ENCODE data around the gene CHAT. TPM values are rescaled to one million over a fixed set of nuclear protein-coding genes. Genes with fewer than 3 reads are reported as not detected.

CHAT gene
- total RNA-seq, 1 donor from 2014 or later = not detected

DNA sequence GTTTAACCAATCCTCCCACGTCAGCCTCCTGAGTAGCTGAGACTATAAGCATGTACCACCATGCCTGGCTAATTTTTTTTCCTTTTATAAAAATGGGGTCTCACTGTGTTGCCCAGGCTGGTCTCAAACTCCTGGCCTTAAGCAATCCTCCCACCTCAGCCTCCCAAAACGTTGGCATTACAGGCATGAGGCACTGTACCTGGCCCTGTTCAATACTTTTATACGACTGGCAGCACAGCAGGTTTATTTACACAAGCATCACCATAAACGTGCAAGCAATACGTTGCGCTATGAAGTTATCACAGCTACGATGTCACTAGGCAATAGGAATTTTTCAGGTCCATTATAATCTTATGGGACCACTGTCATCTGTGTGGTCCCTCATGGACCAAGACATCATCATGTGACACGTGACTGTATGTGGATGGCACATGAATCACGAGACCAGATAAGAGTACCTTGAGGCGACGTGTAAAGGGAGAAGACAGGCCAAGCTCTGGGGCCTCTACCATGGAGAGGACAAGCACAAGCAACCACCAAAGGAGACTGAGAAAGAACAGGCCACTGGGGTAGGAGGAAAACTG lies 38.3 kb upstream of the CHAT start:
- DNase-seq (ENCODE audit: low read depth) = no peak
- TF ChIP-seq, protein P1, sequence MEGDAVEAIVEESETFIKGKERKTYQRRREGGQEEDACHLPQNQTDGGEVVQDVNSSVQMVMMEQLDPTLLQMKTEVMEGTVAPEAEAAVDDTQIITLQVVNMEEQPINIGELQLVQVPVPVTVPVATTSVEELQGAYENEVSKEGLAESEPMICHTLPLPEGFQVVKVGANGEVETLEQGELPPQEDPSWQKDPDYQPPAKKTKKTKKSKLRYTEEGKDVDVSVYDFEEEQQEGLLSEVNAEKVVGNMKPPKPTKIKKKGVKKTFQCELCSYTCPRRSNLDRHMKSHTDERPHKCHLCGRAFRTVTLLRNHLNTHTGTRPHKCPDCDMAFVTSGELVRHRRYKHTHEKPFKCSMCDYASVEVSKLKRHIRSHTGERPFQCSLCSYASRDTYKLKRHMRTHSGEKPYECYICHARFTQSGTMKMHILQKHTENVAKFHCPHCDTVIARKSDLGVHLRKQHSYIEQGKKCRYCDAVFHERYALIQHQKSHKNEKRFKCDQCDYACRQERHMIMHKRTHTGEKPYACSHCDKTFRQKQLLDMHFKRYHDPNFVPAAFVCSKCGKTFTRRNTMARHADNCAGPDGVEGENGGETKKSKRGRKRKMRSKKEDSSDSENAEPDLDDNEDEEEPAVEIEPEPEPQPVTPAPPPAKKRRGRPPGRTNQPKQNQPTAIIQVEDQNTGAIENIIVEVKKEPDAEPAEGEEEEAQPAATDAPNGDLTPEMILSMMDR (conservative IDR thresholded peaks at IDR 0.05; ENCODE audit: low read depth, low read length) = no peak
- no peak overlapping the region for H3K4me3 ChIP-seq (ENCODE audit: low read depth, low read length)

DNA sequence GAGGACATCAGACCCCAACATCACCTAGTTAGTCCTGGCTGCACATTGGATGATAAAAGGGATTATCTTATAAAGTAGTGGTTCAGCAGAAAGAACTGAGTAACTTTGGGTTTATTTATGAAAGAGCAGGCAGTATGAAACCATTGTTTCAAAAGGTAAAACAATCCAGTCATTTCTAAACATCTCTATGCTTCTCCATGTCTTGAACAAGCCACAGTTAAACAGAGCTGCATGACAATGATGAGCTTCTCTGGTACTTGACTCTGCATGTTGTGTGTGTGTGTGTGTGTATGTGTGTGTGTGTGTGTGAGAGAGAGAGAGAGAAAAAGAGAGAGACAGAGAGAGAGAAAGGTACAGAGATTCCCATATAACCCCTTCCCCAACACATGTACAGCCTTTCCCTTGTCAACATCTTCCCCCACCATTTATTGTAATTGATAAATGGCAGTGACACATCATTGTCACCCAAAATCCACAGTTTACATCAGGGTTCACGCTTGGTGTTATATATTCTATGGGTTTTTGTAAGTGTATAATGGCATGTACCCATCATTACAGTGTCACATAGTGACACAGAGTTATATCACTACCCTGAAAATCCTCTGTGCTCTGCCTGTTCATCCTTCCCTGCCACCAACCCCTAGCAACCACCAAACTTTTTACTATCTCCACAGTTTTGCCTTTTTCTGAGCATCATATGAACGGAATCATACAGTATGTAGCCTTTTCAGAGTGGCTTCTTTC lies 36.5 kb upstream of the CHAT start:
- TF ChIP-seq, protein P1 (conservative IDR thresholded peaks at IDR 0.05; ENCODE audit: low read depth, low read length) = no peak
- H3K4me3 ChIP-seq (ENCODE audit: low read depth, low read length) = no peak overlapping the region
- DNase-seq (ENCODE audit: low read depth) = no peak

DNA sequence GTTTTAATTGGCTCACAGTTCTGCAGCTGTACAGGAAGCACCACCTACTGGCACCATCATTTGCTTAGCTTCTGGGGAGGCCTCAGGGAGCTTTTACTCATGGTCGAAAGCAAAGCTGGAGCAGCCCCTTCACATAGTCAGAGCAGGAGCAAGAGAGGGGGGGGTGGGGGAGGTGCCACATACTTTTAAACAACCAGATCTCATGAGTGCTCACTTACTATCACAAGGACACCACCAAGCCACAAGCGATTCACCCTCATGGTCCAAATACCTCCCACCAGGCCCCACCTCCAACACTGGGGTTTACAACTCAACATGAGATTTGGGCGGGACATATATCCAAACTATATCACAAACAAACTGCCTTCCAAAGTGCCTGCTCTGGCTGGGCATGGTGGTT lies 35.4 kb upstream of the CHAT start:
- no peak for DNase-seq (ENCODE audit: low read depth)
- H3K4me3 ChIP-seq (ENCODE audit: low read depth, low read length) = no peak overlapping the region
- TF ChIP-seq, protein P1 (conservative IDR thresholded peaks at IDR 0.05; ENCODE audit: low read depth, low read length) = no peak

DNA sequence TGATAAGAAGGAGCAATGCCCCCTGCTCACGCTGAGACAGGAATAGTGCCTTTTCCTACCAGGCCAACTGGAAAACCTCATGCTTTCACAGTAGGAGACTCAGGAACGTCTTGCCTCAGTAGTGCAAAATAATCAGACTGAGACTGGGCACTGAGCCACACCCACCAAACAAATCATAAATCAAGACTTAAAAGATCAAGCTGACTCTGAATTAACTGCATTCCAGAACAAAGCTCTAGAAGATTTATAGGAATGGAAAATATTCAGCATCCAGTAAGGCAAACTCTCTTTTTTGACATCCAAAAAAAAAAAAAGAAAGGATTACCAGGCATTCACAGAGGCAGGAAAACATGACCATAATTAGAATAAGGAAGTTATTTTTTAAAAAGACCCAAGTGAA lies 34.2 kb upstream of the CHAT start:
- TF ChIP-seq, protein P1 (conservative IDR thresholded peaks at IDR 0.05; ENCODE audit: low read depth, low read length) = no peak
- no peak for DNase-seq (ENCODE audit: low read depth)
- H3K4me3 ChIP-seq (ENCODE audit: low read depth, low read length) = no peak overlapping the region

DNA sequence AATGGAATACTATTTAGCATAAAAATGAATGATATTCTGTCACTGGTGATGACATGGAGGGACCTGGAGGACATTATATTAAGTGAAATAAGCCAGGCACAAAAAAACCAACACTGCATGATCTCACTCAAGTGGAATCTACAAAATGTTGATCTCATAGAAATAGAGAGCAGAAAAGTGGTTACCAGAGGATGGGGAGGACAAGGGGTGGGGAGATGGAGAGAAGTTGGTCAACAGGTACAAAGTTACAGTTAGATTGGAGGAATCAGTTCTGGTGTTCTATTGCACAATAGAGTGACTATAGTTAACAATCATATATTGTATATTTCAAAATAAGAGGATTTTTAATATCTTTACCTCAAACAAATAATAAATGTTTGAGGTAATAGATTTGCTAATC lies 28.4 kb upstream of the CHAT start:
- DNase-seq (ENCODE audit: low read depth) = no peak
- no peak overlapping the region for H3K4me3 ChIP-seq (ENCODE audit: low read depth, low read length)
- TF ChIP-seq, protein P1 (conservative IDR thresholded peaks at IDR 0.05; ENCODE audit: low read depth, low read length) = no peak

DNA sequence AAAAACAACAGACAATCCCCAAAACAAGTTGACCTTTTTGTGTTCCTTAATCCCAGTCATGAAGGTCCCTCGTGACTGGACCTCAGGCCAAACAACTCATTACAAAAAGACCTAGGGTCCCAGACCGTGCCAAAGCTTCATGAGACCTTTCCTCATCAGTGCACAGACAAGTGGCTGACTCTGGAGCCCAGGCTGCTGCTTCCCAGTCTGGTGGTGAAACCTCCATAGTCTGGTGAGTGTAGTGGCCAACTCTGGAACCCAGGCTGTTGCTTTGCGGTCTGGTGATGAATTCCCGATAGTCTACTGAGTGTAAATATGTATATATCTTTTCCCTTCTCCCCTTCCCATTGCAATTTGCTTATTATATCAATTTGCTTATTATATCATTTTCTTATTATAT lies 25.9 kb upstream of the CHAT start:
- TF ChIP-seq, protein P1 (conservative IDR thresholded peaks at IDR 0.05; ENCODE audit: low read depth, low read length) = no peak
- H3K4me3 ChIP-seq (ENCODE audit: low read depth, low read length) = no peak overlapping the region
- no peak for DNase-seq (ENCODE audit: low read depth)

Data from epithelial cell of proximal tubule (primary cell).